OCI-LY3 (cell line): ENCODE measurements around the gene B4GALT6.

Experiments
- EZH2phosphoT487 ChIP-seq: fragments of 200-600 bp; shearing (Covaris generic); IDR thresholded peaks from 2 replicates; pipeline ENCODE4 v1.6.1; 2018; ENCODE audit warnings: antibody characterized with exemption, mixed run types, low read depth
- TF ChIP-seq, protein P1 (sequence below): fragments of 200-600, 300-600 bp; sonication (generic); IDR thresholded peaks from 2 replicates; pipeline ENCODE4 v1.5.1; 2014; ENCODE audit warnings: antibody characterized with exemption, low read length, low read depth

DNA sequence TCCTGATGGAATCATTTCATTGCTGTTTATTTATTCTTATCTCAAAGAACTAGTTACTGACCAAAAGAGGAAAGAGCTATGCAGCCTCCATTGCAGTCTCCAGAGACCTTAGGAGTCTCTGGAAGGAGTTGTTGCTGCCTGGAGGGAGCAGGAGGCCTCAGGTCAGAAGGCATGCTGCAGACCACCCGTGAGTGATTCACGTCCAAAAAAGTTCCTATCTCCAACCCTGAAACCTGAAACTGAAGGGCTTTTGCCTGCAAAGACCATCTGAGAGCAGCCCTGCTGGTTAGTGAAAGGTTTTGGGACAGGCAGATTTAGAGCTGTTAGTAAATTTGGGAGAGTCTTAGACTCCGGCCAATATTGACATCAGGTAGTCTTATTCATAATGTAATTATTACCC, 47.2 kb upstream of the B4GALT6 start:
- TF ChIP-seq, protein P1, sequence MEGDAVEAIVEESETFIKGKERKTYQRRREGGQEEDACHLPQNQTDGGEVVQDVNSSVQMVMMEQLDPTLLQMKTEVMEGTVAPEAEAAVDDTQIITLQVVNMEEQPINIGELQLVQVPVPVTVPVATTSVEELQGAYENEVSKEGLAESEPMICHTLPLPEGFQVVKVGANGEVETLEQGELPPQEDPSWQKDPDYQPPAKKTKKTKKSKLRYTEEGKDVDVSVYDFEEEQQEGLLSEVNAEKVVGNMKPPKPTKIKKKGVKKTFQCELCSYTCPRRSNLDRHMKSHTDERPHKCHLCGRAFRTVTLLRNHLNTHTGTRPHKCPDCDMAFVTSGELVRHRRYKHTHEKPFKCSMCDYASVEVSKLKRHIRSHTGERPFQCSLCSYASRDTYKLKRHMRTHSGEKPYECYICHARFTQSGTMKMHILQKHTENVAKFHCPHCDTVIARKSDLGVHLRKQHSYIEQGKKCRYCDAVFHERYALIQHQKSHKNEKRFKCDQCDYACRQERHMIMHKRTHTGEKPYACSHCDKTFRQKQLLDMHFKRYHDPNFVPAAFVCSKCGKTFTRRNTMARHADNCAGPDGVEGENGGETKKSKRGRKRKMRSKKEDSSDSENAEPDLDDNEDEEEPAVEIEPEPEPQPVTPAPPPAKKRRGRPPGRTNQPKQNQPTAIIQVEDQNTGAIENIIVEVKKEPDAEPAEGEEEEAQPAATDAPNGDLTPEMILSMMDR = no peak
- no peak for TF ChIP-seq EZH2phosphoT487
